Measurements from ENCODE around the gene SMG9.
A peak's percentile ranks its signal among the peaks of the same experiment; 100 is the strongest.

SMG9 gene

GRCh38 chr19:43754503-43755255, at the start of gene SMG9 (continued):
- TF ChIP-seq IKZF3 (tag by site-specific recombination; IDR thresholded peaks at IDR 0.05) (peak; percentile 84), ZNF214 (tag by site-specific recombination; IDR thresholded peaks at IDR 0.05; ENCODE audit: borderline replicate concordance) (no peak), KLF9 (tag by site-specific recombination; IDR thresholded peaks at IDR 0.05; ENCODE audit: low read depth) (peak; percentile 88), GLIS2 (tag by site-specific recombination; IDR thresholded peaks at IDR 0.05) (peak; percentile 95), ZNF23 (tag by site-specific recombination; IDR thresholded peaks at IDR 0.05; ENCODE audit: borderline replicate concordance) (no peak), ZNF2 (tag by site-specific recombination; IDR thresholded peaks at IDR 0.05) (0 out of 2 replicates have a peak, but pooled peaks have one; percentile 72), ZNF398 (tag by site-specific recombination; IDR thresholded peaks at IDR 0.05) (peak; percentile 90), GFI1B (tag by site-specific recombination; IDR thresholded peaks at IDR 0.05) (no peak), SCRT2 (tag by site-specific recombination; IDR thresholded peaks at IDR 0.05) (0 out of 2 replicates have a peak, but pooled peaks have one; percentile 4), ZNF571 (tag by site-specific recombination; IDR thresholded peaks at IDR 0.05) (no peak), YY2 (tag by site-specific recombination; IDR thresholded peaks at IDR 0.05) (peak; percentile 78), SETDB1 (IDR thresholded peaks at IDR 0.05; ENCODE audit: insufficient read length, low read length) (no peak)
- TF ChIP-seq, protein P1, sequence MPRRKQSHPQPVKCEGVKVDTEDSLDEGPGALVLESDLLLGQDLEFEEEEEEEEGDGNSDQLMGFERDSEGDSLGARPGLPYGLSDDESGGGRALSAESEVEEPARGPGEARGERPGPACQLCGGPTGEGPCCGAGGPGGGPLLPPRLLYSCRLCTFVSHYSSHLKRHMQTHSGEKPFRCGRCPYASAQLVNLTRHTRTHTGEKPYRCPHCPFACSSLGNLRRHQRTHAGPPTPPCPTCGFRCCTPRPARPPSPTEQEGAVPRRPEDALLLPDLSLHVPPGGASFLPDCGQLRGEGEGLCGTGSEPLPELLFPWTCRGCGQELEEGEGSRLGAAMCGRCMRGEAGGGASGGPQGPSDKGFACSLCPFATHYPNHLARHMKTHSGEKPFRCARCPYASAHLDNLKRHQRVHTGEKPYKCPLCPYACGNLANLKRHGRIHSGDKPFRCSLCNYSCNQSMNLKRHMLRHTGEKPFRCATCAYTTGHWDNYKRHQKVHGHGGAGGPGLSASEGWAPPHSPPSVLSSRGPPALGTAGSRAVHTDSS (tag by site-specific recombination; IDR thresholded peaks at IDR 0.05), result peak; percentile 87
- TF ChIP-seq, protein P2, sequence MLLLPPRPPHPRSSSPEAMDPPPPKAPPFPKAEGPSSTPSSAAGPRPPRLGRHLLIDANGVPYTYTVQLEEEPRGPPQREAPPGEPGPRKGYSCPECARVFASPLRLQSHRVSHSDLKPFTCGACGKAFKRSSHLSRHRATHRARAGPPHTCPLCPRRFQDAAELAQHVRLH (tag by site-specific recombination; IDR thresholded peaks at IDR 0.05), result peak; percentile 7; the same call in 1 of the 2 replicates
- TF ChIP-seq, protein P3, sequence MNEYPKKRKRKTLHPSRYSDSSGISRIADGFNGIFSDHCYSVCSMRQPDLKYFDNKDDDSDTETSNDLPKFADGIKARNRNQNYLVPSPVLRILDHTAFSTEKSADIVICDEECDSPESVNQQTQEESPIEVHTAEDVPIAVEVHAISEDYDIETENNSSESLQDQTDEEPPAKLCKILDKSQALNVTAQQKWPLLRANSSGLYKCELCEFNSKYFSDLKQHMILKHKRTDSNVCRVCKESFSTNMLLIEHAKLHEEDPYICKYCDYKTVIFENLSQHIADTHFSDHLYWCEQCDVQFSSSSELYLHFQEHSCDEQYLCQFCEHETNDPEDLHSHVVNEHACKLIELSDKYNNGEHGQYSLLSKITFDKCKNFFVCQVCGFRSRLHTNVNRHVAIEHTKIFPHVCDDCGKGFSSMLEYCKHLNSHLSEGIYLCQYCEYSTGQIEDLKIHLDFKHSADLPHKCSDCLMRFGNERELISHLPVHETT (tag by site-specific recombination; IDR thresholded peaks at IDR 0.05), result peak; percentile 85; the same call in 1 of the 2 replicates
- TF ChIP-seq, protein P4, sequence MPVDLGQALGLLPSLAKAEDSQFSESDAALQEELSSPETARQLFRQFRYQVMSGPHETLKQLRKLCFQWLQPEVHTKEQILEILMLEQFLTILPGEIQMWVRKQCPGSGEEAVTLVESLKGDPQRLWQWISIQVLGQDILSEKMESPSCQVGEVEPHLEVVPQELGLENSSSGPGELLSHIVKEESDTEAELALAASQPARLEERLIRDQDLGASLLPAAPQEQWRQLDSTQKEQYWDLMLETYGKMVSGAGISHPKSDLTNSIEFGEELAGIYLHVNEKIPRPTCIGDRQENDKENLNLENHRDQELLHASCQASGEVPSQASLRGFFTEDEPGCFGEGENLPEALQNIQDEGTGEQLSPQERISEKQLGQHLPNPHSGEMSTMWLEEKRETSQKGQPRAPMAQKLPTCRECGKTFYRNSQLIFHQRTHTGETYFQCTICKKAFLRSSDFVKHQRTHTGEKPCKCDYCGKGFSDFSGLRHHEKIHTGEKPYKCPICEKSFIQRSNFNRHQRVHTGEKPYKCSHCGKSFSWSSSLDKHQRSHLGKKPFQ (tag by site-specific recombination; IDR thresholded peaks at IDR 0.05), result 0 out of 2 replicates have a peak, but pooled peaks have one; percentile 15

DNA sequence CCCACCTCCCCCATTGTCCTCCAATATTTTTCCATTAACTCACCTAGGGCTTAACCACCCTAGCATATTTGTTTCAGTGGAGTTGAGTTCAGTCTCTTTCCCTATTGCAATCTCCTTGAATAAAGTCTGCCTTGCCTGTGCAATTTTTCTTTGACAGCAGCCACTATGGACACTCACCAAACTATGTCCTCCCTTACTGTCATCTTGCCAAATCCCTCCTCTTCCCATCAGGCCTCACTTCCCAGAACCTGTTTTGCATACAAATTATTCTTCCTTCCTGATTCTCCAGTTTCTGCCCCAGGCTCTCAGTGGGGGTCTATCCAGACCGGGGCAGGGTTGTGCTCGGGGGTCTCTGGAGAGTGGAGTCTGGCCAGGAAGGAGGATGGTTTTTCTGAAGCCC, 49.7 kb upstream of the SMG9 start:
- H3K4me3 ChIP-seq (ENCODE audit: low read depth, low read length), result no peak overlapping the region
- peaks cover 3% of the 10 kb centered on the region for H3K9me3 ChIP-seq (ENCODE audit: control insufficient read depth, insufficient read depth, low read depth, low read length)
- H3K36me3 ChIP-seq (ENCODE audit: control insufficient read depth in 2 of 2, insufficient read depth in 1 of 2, low read length in 2 of 2), result no peaks in the 10 kb centered on the region; a peak in 2 of 3 replicates
- ChIA-PET POLR2A (no interaction called here), CTCF (interaction anchor here (0.7 kb wide), 1 partner anchor 372 kb away, joined by 3 read pairs; no protein-coding TSS in a partner anchor)
- H3K27ac ChIP-seq (ENCODE audit: extremely low read depth, low read depth, low read length), result no peak overlapping the region
- H3K4me1 ChIP-seq (ENCODE audit: control insufficient read depth, insufficient read depth, low read length), result no peaks in the 10 kb centered on the region
- TF ChIP-seq, protein P1 (tag by site-specific recombination; IDR thresholded peaks at IDR 0.05), result no peak
- TF ChIP-seq, protein P5, sequence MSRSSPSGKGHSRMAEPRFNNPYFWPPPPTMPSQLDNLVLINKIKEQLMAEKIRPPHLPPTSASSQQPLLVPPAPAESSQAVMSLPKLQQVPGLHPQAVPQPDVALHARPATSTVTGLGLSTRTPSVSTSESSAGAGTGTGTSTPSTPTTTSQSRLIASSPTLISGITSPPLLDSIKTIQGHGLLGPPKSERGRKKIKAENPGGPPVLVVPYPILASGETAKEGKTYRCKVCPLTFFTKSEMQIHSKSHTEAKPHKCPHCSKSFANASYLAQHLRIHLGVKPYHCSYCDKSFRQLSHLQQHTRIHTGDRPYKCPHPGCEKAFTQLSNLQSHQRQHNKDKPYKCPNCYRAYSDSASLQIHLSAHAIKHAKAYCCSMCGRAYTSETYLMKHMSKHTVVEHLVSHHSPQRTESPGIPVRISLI (tag by site-specific recombination; IDR thresholded peaks at IDR 0.05), result no peak
- TF ChIP-seq ZNF223 (tag by site-specific recombination; IDR thresholded peaks at IDR 0.05) (no peak), ZNF707 (tag by site-specific recombination; IDR thresholded peaks at IDR 0.05) (no peak), ZNF704 (tag by site-specific recombination; IDR thresholded peaks at IDR 0.05) (no peak), KLF16 (tag by site-specific recombination; IDR thresholded peaks at IDR 0.05) (no peak)
